Lower leg skin (tissue), 3 donors: Measurements from ENCODE around the gene PRKCZ.

Source experiments
- POLR2A ChIP-seq, 2 donors: fragments of 450-650 bp; IDR thresholded peaks; one replicate each; pipeline ENCODE4 v1.6.1; 2016 to 2017; ENCODE audit warnings: antibody characterized with exemption in 2 of 2, mild to moderate bottlenecking in 1 of 2, moderate library complexity in 1 of 2
- TF ChIP-seq, protein P1 (sequence below), 3 donors: fragments of 450-650 bp; IDR thresholded peaks; one replicate each; pipeline ENCODE4 v1.5.1; 2016; ENCODE audit warnings: antibody characterized with exemption in 3 of 3, mild to moderate bottlenecking in 3 of 3, moderate library complexity in 2 of 3

DNA sequence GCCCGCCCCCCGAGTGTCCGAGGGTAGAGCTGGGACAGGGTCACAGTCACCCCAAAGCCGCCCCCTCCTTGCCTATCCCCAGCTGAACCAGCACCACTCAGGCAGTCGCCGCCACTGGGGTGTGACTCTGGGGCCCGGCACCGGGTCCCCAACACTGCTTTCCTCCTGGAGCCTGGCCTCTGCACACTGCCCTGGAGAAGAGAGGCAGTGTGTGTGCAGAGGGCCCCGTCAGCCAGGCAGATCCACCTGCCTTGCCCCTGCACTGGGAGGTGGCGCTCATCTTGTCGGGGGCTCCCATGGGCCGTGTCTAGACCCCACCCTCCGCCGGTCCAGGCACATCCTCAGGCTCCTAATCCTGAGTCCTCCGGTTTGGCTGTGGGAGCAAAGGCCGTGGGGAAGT lies 128.7 kb downstream of the PRKCZ start:
- TF ChIP-seq, protein P1, sequence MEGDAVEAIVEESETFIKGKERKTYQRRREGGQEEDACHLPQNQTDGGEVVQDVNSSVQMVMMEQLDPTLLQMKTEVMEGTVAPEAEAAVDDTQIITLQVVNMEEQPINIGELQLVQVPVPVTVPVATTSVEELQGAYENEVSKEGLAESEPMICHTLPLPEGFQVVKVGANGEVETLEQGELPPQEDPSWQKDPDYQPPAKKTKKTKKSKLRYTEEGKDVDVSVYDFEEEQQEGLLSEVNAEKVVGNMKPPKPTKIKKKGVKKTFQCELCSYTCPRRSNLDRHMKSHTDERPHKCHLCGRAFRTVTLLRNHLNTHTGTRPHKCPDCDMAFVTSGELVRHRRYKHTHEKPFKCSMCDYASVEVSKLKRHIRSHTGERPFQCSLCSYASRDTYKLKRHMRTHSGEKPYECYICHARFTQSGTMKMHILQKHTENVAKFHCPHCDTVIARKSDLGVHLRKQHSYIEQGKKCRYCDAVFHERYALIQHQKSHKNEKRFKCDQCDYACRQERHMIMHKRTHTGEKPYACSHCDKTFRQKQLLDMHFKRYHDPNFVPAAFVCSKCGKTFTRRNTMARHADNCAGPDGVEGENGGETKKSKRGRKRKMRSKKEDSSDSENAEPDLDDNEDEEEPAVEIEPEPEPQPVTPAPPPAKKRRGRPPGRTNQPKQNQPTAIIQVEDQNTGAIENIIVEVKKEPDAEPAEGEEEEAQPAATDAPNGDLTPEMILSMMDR (IDR thresholded peaks at IDR 0.05): no peak
- TF ChIP-seq POLR2A (IDR thresholded peaks at IDR 0.05): no peak
